GM19328 (cell line): ENCODE measurements around the gene STXBP3.
"Not testable (repeated sequence)": the region's sequence is repeated elsewhere in the genome, so short reads cannot be mapped to it uniquely, and the experiment has no call there.

ENCODE experiments used
- ATAC-seq: cut with Tn5 transposase; IDR thresholded peaks from one replicate; pipeline ENCODE4 v1.9.1; 2021; ENCODE audit warnings: mild to moderate bottlenecking, moderate library complexity; ENCODE audit not compliant: unreplicated experiment

Gene STXBP3

GRCh38 chr1:108746382-108747170 is at the start of gene STXBP3:
TSS of gene STXBP3 (plus strand) at chr1:108746674. CDS start at chr1:108746738, 64 bp downstream.
- ATAC-seq, result peak; percentile 87

GRCh38 chr1:108699375-108700332 is 46.8 kb upstream of the STXBP3 start:
- no peak for ATAC-seq

GRCh38 chr1:108701176-108701849 is 45.2 kb upstream of the STXBP3 start:
- ATAC-seq, result no peak

- not testable (repeated sequence) for ATAC-seq
Measured at GRCh38 chr1:108702109-108702508, 44.4 kb upstream of the STXBP3 start.

- ATAC-seq, result no peak
Measured at GRCh38 chr1:108703939-108704338, 42.5 kb upstream of the STXBP3 start.

GRCh38 chr1:108704496-108704895 is 42.0 kb upstream of the STXBP3 start:
- ATAC-seq, result no peak

GRCh38 chr1:108706643-108707042 is 39.8 kb upstream of the STXBP3 start:
- no peak for ATAC-seq

- ATAC-seq, result no peak
Measured at GRCh38 chr1:108708691-108709660, 37.5 kb upstream of the STXBP3 start.

GRCh38 chr1:108712606-108713150 is 33.8 kb upstream of the STXBP3 start, which contains the start of gene FNDC7:
TSS of gene FNDC7 (plus strand) at chr1:108712908. CDS start at chr1:108712934, 26 bp downstream.
- no peak for ATAC-seq

- no peak for ATAC-seq
Measured at GRCh38 chr1:108715932-108716331, 30.5 kb upstream of the STXBP3 start.

GRCh38 chr1:108716437-108717230 is 29.8 kb upstream of the STXBP3 start:
- no peak for ATAC-seq

GRCh38 chr1:108717774-108718316 is 28.6 kb upstream of the STXBP3 start:
- ATAC-seq, result no peak

- ATAC-seq, result no peak
Measured at GRCh38 chr1:108718927-108719655, 27.4 kb upstream of the STXBP3 start.

GRCh38 chr1:108719656-108720435 is 26.6 kb upstream of the STXBP3 start:
- ATAC-seq, result no peak

- ATAC-seq, result no peak
Measured at GRCh38 chr1:108722292-108722691, 24.2 kb upstream of the STXBP3 start.

GRCh38 chr1:108725906-108726305 is 20.6 kb upstream of the STXBP3 start:
- no peak for ATAC-seq

GRCh38 chr1:108728327-108728923 is 18.0 kb upstream of the STXBP3 start:
- no peak for ATAC-seq
